Trophoblast cell (in vitro differentiated cells and primary cell): Measurements from ENCODE around the gene SST.

ENCODE experiments used
- DNase-seq, 2 donors: peaks; one replicate each; pipeline ENCODE4 v3.0.0-alpha.2; 2016
- H2AFZ ChIP-seq: 2 replicates; pipeline ENCODE4 v1.6.1; 2013; ENCODE audit warnings: low read length, moderate library complexity, mild to moderate bottlenecking; ENCODE audit not compliant: insufficient read depth, poor library complexity
- H2AK5ac ChIP-seq: 2 replicates; pipeline ENCODE4 v1.6.1; 2013; ENCODE audit warnings: mild to moderate bottlenecking, low read length
- H2BK120ac ChIP-seq: 2 replicates; pipeline ENCODE4 v1.6.1; 2013; ENCODE audit warnings: low read length, mild to moderate bottlenecking, moderate library complexity; ENCODE audit not compliant: insufficient read depth, poor library complexity
- H2BK12ac ChIP-seq: 2 replicates; pipeline ENCODE4 v1.6.1; 2013; ENCODE audit warnings: mild to moderate bottlenecking, low read length, moderate library complexity
- H2BK5ac ChIP-seq: 2 replicates; pipeline ENCODE4 v1.6.1; 2013; ENCODE audit warnings: low read length, low read depth, moderate library complexity, mild to moderate bottlenecking; ENCODE audit not compliant: poor library complexity
- H3K14ac ChIP-seq: 2 replicates; pipeline ENCODE4 v1.6.1; 2013; ENCODE audit warnings: mild to moderate bottlenecking, low read length
- H3K18ac ChIP-seq: 2 replicates; pipeline ENCODE4 v1.6.1; 2013; ENCODE audit warnings: mild to moderate bottlenecking, low read length
- H3K23ac ChIP-seq: 2 replicates; pipeline ENCODE4 v1.6.1; 2013; ENCODE audit warnings: low read length
- H3K27ac ChIP-seq: 2 replicates; pipeline ENCODE4 v1.5.1; 2013; ENCODE audit warnings: low read depth, mild to moderate bottlenecking, inconsistent platforms, low read length, moderate library complexity
- H3K27me3 ChIP-seq: 2 replicates; pipeline ENCODE4 v1.6.1; 2013; ENCODE audit warnings: inconsistent platforms, mild to moderate bottlenecking, low read length, moderate library complexity; ENCODE audit not compliant: insufficient read depth
- H3K36me3 ChIP-seq, 2 experiments: 1 replicate in 1 of 2; 2 replicates in 1 of 2; pipeline ENCODE4 v1.6.1; 2013; ENCODE audit warnings: low read length in 2 of 2, mild to moderate bottlenecking in 2 of 2, moderate library complexity in 1 of 2; ENCODE audit not compliant: insufficient read depth in 2 of 2, control insufficient read depth in 1 of 2
- H3K4ac ChIP-seq: 2 replicates; pipeline ENCODE4 v1.6.1; 2013; ENCODE audit warnings: low read depth, mild to moderate bottlenecking, low read length, moderate library complexity
- H3K4me1 ChIP-seq, 2 experiments: 1 replicate in 1 of 2; 2 replicates in 1 of 2; pipeline ENCODE4 v1.6.1; 2013; ENCODE audit warnings: low read length in 2 of 2, mild to moderate bottlenecking in 2 of 2, moderate library complexity in 1 of 2; ENCODE audit not compliant: insufficient read depth in 2 of 2, control insufficient read depth in 1 of 2
- H3K4me2 ChIP-seq: 2 replicates; pipeline ENCODE4 v1.6.1; 2013; ENCODE audit warnings: inconsistent platforms, mild to moderate bottlenecking, low read length, moderate library complexity
- H3K4me3 ChIP-seq: 2 replicates; pipeline ENCODE4 v1.5.1; 2013; ENCODE audit warnings: mild to moderate bottlenecking, low read depth, low read length, inconsistent platforms
- H3K79me1 ChIP-seq: one replicate; pipeline ENCODE4 v1.6.1; 2013; ENCODE audit warnings: low read length
- H3K79me2 ChIP-seq: 2 replicates; pipeline ENCODE4 v1.6.1; 2013; ENCODE audit warnings: low read length, mild to moderate bottlenecking; ENCODE audit not compliant: control insufficient read depth, insufficient read depth, poor library complexity
- H3K9ac ChIP-seq: 2 replicates; pipeline ENCODE4 v1.6.1; 2013; ENCODE audit warnings: mild to moderate bottlenecking, low read length
- H3K9me3 ChIP-seq: 2 replicates; pipeline ENCODE4 v1.6.1; 2013; ENCODE audit warnings: low read depth, mild to moderate bottlenecking, control low read depth, inconsistent platforms, low read length; ENCODE audit not compliant: insufficient read depth
- H4K12ac ChIP-seq: 2 replicates; pipeline ENCODE4 v1.6.1; 2013; ENCODE audit warnings: low read depth, mild to moderate bottlenecking, low read length, moderate library complexity
- H4K8ac ChIP-seq: 2 replicates; pipeline ENCODE4 v1.6.1; 2013; ENCODE audit warnings: low read depth, mild to moderate bottlenecking, low read length, moderate library complexity
- H4K91ac ChIP-seq: one replicate; pipeline ENCODE4 v1.6.1; 2013; ENCODE audit warnings: low read depth, mild to moderate bottlenecking, low read length, moderate library complexity
- WGBS: extraction: QIAGEN DNeasy Blood & Tissue Kit; methylation state at CpG from one replicate; pipeline ENCODE4 v1.1.7; 2013; ENCODE audit warnings: missing lambda C conversion rate; ENCODE audit not compliant: insufficient read length, insufficient coverage; ENCODE audit errors: extremely low coverage; 5-methylcytosine and 5-hydroxymethylcytosine counted together

The SST gene

DNA sequence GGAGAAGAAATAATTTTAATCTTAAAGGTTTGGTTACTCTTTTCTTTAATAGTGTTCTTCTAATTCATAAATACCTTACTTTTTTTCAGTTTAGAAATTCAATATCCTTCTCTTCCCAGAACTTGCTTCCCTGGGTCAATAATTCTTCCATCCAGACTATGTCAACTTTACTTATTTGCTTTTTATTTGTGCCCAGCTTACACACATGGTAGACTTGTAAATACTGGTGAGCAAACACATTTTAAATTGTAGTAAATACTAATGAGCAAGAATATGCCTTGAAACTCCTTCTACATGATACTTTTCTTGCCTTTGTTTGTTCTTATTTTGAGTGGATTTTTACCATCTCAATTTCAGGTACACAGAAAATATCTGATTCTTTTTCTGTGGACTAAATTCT lies 33.7 kb downstream of the SST start:
- H3K79me2 ChIP-seq, result no peaks in the 10 kb centered on the region

GRCh38 chr3:187630404-187630803 lies 39.8 kb downstream of the SST start:
- no CpG with 5 or more reads among the region's 3 CpGs for WGBS

More for the DNA sequence above, 33.7 kb downstream of the SST start:
- no peak overlapping the region for H3K4me3 ChIP-seq
- H3K36me3 ChIP-seq, result no peaks in the 10 kb centered on the region
- H3K27me3 ChIP-seq, result no peaks in the 10 kb centered on the region
- H3K9me3 ChIP-seq, result peaks cover 4% of the 10 kb centered on the region
- H3K23ac ChIP-seq, result no peak overlapping the region
- no peak overlapping the region for H4K12ac ChIP-seq
- no peak overlapping the region for H2BK120ac ChIP-seq
- no peaks in the 10 kb centered on the region for H3K79me1 ChIP-seq
- no peak overlapping the region for H2BK5ac ChIP-seq
- H4K91ac ChIP-seq, result no peak overlapping the region
- H3K9ac ChIP-seq, result no peak overlapping the region
- H2AK5ac ChIP-seq, result no peak overlapping the region
- H3K18ac ChIP-seq, result no peak overlapping the region
- H2AFZ ChIP-seq, result no peak overlapping the region
- no peak overlapping the region for H3K4ac ChIP-seq
- no peak overlapping the region for H3K27ac ChIP-seq
- no peak overlapping the region for H3K4me2 ChIP-seq
- H4K8ac ChIP-seq, result no peak overlapping the region
- no peak overlapping the region for H2BK12ac ChIP-seq
- no peak for DNase-seq
- H3K4me1 ChIP-seq, result no peaks in the 10 kb centered on the region
- H3K14ac ChIP-seq, result no peak overlapping the region

DNA sequence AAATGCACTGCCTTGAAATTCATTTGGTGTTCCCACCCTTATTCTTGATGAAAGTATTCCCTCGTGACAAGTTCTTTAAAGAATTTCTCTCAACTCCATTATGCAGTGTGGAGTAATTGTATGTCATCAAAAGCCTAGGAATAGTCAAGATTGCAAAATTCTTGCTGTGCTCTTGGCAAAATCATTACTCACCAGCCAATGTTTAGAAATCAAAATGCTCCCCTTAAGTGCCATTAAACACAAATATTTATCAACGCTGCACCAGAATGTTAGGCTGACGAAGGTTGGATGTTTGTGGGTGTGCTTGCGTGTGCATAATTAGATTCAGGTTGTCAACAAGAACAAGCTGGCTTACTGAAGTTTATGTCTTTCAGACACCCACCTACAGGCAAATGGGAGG lies 40.5 kb downstream of the SST start:
- H3K27ac ChIP-seq, result no peak overlapping the region

More at GRCh38 chr3:187630404-187630803, 39.8 kb downstream of the SST start:
- Histone ChIP-seq H3K9ac (no peak overlapping the region), H4K8ac (no peak overlapping the region), H2BK5ac (no peak overlapping the region), H3K27ac (no peak overlapping the region), H2BK120ac (no peak overlapping the region), H2AK5ac (no peak overlapping the region), H2BK12ac (no peak overlapping the region), H3K14ac (no peak overlapping the region), H3K27me3 (no peaks in the 10 kb centered on the region), H4K91ac (no peak overlapping the region), H3K4ac (no peak overlapping the region), H3K79me2 (no peaks in the 10 kb centered on the region), H3K23ac (no peak overlapping the region), H3K4me1 (no peaks in the 10 kb centered on the region), H3K36me3 (no peaks in the 10 kb centered on the region), H3K79me1 (no peaks in the 10 kb centered on the region), H3K9me3 (peaks cover 4% of the 10 kb centered on the region), H3K18ac (no peak overlapping the region), H3K4me3 (no peak overlapping the region), H4K12ac (no peak overlapping the region), H3K4me2 (no peak overlapping the region), H2AFZ (no peak overlapping the region)
- DNase-seq, result no peak

GRCh38 chr3:187628169-187628568 lies 42.0 kb downstream of the SST start:
- H3K27ac ChIP-seq, result no peak overlapping the region
- H4K91ac ChIP-seq, result no peak overlapping the region
- no peak overlapping the region for H3K4ac ChIP-seq
- H3K79me1 ChIP-seq, result no peaks in the 10 kb centered on the region
- no peaks in the 10 kb centered on the region for H3K79me2 ChIP-seq
- H2AFZ ChIP-seq, result no peak overlapping the region
- H3K36me3 ChIP-seq, result no peaks in the 10 kb centered on the region
- H3K4me1 ChIP-seq, result peaks cover 0 to 3% of the 10 kb centered on the region in 2 experiments
- no peak overlapping the region for H2BK5ac ChIP-seq
- WGBS, result no CpG with 5 or more reads among the region's 3 CpGs
- H3K9ac ChIP-seq, result no peak overlapping the region
- no peak overlapping the region for H3K4me2 ChIP-seq
- no peak overlapping the region for H3K18ac ChIP-seq
- H3K4me3 ChIP-seq, result no peak overlapping the region
- DNase-seq, result no peak
- no peak overlapping the region for H2BK12ac ChIP-seq
- H2BK120ac ChIP-seq, result no peak overlapping the region
- H4K8ac ChIP-seq, result no peak overlapping the region
- no peaks in the 10 kb centered on the region for H3K27me3 ChIP-seq
- H2AK5ac ChIP-seq, result no peak overlapping the region
- no peak overlapping the region for H3K14ac ChIP-seq
- H4K12ac ChIP-seq, result no peak overlapping the region
- no peak overlapping the region for H3K23ac ChIP-seq
- no peaks in the 10 kb centered on the region for H3K9me3 ChIP-seq

More for the DNA sequence above, 40.5 kb downstream of the SST start:
- Histone ChIP-seq H3K9me3 (peaks cover 4% of the 10 kb centered on the region), H3K23ac (no peak overlapping the region), H3K79me2 (no peaks in the 10 kb centered on the region), H3K4me3 (no peak overlapping the region), H3K4ac (no peak overlapping the region), H2BK120ac (no peak overlapping the region), H2AK5ac (no peak overlapping the region), H3K4me2 (no peak overlapping the region), H3K4me1 (peaks cover 0 to 2% of the 10 kb centered on the region in 2 experiments), H4K91ac (no peak overlapping the region), H3K14ac (no peak overlapping the region), H2BK12ac (no peak overlapping the region), H3K9ac (no peak overlapping the region), H2AFZ (no peak overlapping the region), H3K36me3 (no peaks in the 10 kb centered on the region), H4K8ac (no peak overlapping the region), H4K12ac (no peak overlapping the region), H2BK5ac (no peak overlapping the region), H3K18ac (no peak overlapping the region), H3K27me3 (no peaks in the 10 kb centered on the region), H3K79me1 (no peaks in the 10 kb centered on the region)
- peak in 1 of 2 donors; percentile 31 for DNase-seq
- no CpG with 5 or more reads among the region's 4 CpGs for WGBS
